NCI-H1105 treated with DMSO at 0.1 percent for 48 hours (cell line): ENCODE measurements around the gene ARHGEF18.

Experiments
- DNase-seq: peaks from one replicate; lab custom pipeline; 2025; lab: John Stamatoyannopoulos, UW

ARHGEF18 gene

DNA sequence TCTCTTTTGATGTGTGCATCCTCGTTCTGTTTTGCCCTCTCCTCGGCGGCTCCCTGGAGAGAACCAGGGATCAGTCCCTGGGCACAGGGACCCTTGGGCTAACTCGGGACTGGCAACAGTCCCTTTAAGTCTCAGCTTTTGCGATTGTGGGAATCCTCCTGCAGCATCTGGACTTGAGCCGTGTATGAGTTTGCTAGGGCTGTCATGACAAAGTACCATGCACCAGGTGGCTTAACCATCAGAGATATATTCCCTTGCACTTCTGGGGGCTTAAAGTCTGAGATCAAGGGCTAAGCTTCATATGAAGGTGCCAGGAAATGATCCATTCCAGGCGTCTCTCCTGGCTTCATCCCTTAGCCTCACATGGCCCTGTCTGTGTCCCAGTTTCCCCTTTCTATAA lies 34.5 kb downstream of the ARHGEF18 start:
- no peak for DNase-seq

DNA sequence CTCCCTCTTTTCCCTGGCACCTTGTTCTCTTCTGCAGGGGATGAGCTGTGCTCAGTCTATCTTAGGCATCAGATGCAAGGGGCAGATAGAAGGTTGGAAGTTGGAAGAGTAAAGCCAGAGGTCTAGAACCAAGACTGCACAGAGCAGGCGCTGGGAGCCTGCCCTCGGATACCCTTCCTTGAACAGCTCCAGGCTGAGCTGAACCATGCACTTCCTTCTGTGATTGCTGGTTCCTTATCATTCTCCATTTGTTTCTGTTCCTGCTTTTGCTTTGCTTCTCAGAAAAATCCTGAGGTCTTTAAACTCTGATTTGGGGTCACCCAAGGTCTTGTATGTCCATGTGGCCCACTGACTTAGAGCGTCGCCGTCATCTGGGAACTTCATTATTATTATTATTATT lies 36.3 kb downstream of the ARHGEF18 start:
- DNase-seq = no peak

DNA sequence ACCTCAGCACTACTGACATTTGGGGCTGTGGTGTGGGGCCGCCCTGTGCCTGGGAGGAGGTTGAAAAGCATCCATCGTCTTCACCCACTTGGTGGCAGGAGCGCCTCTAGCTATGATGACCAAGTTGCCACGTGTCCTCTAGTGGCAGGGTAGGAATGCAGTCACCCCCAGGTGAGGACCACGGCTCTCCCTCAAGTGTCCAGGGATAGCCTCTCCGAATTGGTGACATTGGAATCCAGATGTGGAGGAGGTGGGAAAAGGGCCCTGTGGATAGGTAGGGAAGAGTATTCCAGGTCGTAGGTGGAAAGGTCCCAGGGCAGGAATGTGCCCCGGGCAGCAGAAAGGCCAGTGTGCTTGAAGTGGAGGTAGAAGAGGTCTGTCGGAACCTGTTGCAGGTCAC lies 37.6 kb downstream of the ARHGEF18 start:
- DNase-seq = no peak

DNA sequence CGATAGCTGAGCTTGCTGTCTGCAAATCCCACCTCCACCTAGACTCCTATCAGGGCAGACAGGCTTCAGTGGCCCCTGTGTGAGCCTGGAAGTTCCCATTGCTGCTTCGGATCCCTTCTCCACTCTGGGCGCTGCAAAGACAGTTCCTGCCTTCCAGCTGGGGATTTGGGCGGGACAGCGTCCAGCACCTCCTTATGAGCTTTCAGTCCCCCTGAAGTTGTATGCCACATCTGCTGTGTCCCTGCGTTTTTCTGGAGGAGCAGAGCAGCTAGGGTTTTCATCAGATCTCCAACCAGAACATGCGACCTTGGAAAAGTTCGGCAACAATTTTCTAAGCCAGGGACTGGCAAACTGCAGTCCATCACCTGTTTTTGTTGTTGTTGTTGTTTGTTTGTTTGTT lies 38.0 kb downstream of the ARHGEF18 start:
- no peak for DNase-seq

DNA sequence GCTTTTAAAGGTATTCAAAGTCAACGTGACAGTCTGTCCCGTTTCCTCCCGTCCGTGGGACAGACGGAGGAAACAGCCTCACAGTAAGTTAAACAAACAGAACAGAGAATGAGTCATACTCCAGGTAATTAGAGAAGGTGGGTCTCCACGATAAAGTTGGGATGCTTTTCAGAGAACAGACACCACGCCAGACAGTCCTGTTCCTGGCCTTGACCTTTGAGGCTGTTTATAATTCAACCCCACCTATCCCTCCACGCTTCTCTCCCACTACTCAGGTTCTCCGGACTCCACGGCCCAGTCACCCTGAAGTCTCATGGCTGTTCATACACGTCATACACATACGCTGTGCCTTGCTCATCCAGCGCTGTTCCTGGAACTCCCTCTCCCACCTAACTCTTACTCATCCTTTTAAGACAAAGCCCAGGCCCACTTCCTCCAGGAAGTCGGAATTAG lies 42.5 kb downstream of the ARHGEF18 start:
- no peak for DNase-seq

DNA sequence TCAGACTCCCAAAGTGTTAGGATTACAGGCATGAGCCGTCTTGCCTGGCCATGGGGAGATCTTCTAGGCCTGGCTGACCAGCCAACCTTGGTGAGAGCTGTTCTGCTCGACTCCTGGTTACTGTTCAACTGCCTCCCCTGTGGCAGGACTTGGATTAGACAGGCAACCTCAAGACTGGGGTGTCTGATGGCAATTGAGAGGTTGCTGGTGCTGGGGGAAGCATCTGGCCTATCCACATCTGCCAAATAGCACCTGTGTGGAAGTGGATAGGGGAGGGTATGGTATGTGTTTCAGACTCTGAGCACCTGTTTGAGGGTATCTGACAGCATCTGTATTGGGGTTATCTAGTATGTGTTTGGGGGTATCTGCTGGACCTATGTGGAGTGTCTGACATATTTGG lies 44.7 kb downstream of the ARHGEF18 start:
- DNase-seq = no peak

DNA sequence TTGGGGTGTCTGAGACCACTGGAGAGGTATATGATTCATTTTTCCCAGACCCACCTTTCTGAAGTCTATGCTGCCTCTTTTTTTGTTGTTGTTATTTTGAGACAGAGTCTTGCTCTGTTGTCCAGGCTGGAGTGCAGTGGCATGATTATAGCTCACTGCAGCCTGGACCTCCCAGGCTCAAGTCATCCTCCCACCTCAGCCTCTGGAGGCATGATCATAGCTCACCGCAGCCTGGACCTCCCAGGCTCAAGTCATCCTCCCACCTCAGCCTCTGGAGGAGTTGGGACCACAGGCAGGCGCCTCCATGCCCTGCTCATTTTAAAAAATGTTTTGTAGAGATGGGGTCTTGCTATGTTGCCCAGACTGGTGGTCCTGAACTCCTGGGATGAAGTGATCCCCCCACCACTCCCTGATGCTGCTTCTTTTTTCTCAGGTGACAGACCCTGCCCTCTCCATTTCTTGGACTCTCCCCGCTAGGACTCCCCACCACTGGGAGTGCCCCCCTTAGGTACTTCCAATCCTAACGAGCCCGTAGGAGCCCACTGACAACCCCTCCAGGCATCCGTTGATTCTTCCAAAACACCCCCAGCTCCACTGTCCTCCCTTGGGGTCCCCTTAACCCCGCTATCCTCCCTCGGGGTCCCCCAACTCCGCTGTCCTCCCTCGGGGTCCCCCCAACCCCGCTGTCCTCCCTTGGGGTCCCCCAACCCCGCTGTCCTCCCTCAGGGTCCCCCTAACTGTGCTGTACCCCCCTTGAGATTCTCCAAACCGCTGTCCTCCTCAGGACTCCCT lies 45.4 kb downstream of the ARHGEF18 start:
- no peak for DNase-seq

DNA sequence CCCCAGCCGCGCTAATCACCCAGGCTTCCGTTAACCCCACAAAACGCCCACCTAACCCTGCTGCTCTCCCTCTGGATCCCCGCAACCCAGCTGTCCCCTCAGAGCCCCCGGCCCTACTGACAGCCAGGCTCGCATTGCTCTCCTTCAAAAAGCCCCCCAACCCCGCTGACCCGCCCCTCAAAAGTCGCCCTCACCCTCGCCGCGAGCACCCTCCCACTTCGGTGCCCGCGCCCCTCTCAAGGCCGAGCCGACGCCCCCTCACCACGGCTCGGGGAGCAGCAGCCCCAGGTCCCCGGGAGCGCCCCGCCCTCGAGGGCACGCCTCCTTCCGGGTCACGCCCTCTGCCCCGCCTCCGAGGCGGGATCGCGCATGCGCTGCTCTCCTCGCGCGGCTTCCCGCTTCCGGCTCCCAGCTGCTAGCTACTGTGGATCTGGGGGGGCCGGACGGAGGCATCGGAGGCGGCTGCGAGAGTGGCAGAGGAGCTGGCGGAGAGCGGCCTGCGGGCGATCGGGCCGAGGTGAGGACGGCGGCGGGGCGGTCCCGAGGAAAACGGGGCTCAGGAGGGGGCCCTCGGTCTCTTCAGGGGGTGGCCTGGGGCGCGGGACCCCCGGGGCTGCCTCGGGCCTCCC lies 46.1 kb downstream of the ARHGEF18 start:
- peak; percentile 75 for DNase-seq

DNA sequence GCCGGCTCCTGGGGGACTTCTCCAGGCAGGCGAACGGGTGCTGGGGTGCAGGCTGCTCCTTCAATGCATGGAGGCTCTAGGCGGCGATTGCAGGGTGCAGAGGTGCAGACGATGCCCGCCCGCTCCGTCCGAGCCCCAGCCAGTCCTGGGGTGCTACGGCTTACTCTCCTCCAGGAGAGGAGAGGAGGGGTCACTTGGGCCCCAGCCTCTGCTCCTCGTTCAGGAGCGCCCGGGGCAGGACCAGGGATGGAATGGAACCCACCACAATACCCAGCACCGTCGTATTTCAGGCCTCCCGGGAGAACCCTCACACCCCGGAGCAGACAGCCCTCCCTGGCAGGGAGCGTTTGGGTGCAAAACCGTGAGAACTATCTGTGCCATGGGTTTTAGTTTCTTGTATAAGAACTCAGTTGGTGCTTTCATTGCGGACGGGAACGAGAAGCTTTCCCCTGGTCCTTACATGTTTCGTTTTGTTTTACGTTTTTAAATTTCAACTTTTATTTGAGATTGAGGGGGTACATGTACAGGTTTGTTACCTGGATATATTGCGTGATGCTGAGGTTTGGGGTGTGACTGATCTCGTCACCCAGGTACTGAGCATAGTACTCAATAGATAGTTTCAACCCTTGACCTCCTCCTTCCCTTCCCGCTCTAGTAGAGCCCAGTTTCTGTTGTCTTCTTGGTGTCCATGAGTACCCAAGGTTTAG lies 46.8 kb downstream of the ARHGEF18 start:
- no peak for DNase-seq

DNA sequence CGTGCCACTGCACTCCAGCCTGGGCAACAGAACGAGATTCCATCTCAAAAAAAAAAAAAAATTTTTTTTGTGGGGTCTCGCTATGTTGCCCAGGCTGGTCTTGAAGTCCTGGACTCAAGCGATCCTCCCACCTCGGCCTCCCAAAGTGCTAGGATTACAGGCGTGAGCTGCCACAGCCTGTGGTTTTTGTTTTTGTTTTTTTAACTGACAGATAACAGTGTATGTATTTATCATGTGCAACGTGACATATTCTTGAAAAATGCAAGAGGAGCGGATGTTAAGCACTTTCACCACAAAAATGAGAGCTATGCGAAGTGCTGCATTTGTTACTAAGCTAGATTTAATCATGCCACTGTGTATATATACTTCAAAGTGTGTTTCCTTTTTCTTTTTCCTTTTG lies 49.0 kb downstream of the ARHGEF18 start:
- DNase-seq = no peak
